ENCODE data around the gene REEP1. TPM values are rescaled to one million over a fixed set of nuclear protein-coding genes. Genes with fewer than 3 reads are reported as not detected.

REEP1 gene
- total and polyA plus RNA-seq, 2 donors (not counting 1 experiment from before 2014, with no cell fraction given): not detected

DNA sequence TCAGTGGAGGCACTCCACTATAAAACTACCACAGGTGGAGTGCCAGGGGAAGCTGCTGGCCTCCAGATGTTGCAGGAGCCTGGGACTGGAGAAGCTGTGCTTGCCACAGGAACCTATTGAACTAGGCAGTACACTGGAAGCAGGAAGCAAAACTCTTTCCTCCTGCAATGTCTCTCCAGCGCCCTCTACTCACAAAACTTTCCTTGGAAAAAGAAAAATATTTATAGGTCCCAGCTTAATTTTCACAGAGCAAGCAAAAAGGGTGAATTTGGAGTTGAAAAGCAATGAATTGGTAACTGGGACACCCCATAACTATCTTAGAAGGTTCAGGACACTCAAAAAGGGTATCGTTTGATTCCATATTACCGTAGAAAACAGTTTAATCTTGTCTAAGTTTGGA is 33.2 kb upstream of the REEP1 start:
- ATAC-seq (ENCODE audit: low read depth): no peak
- no peak overlapping the region for H3K9ac ChIP-seq (ENCODE audit: low read length)
- H3K27ac Mint-ChIP-seq: no peak overlapping the region
- no CpG with 5 or more reads among the region's 3 CpGs for WGBS (ENCODE audit: insufficient coverage)
- intact Hi-C loops (cut with micrococcal nuclease): no loop called here
- ChIA-PET POLR2A (no interaction called here), CTCF (interaction anchor here (0.6 to 4.1 kb wide), 3 partner anchors 11 to 1692 kb away, joined by 3 to 47 read pairs (median 7); no protein-coding TSS in a partner anchor)
- H3K36me3 ChIP-seq (replicated peaks in 1 of 2; ENCODE audit: control extremely low read depth in 1 of 2, control insufficient read depth in 1 of 2, extremely low read depth in 1 of 2, insufficient read depth in 2 of 2, low read length in 1 of 2): no peaks in the 10 kb centered on the region
- peaks cover 3 to 16% of the 10 kb centered on the region in 2 donors for H3K4me1 ChIP-seq (ENCODE audit: control insufficient read depth in 2 of 2, insufficient read depth in 2 of 2, low read length in 2 of 2)
- H3K4me3 ChIP-seq (ENCODE audit: control extremely low read depth in 1 of 5, extremely low read depth in 1 of 5, insufficient read depth in 1 of 5, low read depth in 2 of 5, low read length in 4 of 5): no peak overlapping the region
- H3K27me3 Mint-ChIP-seq: no peaks in the 10 kb centered on the region
- H3K27ac ChIP-seq (ENCODE audit: low read length in 2 of 2): no peak overlapping the region
- H3K27me3 ChIP-seq (replicated peaks in 1 of 4; ENCODE audit: control extremely low read depth in 1 of 4, control insufficient read depth in 3 of 4, insufficient read depth in 4 of 4, low read length in 3 of 4): no peaks in the 10 kb centered on the region
- H3K4me1 Mint-ChIP-seq: peaks cover 14% of the 10 kb centered on the region
- no peak overlapping the region for H3K4me3 Mint-ChIP-seq
- H3K9me3 ChIP-seq (ENCODE audit: control extremely low read depth in 1 of 3, control insufficient read depth in 2 of 3, insufficient read depth in 1 of 3, low read length in 2 of 3): peaks cover 2 to 6% (median 3%) of the 10 kb centered on the region in 3 donors
- H3K9me3 Mint-ChIP-seq (ENCODE audit: insufficient read depth): peaks cover 2% of the 10 kb centered on the region
- no peak overlapping the region for H2AFZ ChIP-seq (ENCODE audit: insufficient read depth, low read depth, low read length, poor library complexity, severe bottlenecking)
- TF ChIP-seq, protein P1, sequence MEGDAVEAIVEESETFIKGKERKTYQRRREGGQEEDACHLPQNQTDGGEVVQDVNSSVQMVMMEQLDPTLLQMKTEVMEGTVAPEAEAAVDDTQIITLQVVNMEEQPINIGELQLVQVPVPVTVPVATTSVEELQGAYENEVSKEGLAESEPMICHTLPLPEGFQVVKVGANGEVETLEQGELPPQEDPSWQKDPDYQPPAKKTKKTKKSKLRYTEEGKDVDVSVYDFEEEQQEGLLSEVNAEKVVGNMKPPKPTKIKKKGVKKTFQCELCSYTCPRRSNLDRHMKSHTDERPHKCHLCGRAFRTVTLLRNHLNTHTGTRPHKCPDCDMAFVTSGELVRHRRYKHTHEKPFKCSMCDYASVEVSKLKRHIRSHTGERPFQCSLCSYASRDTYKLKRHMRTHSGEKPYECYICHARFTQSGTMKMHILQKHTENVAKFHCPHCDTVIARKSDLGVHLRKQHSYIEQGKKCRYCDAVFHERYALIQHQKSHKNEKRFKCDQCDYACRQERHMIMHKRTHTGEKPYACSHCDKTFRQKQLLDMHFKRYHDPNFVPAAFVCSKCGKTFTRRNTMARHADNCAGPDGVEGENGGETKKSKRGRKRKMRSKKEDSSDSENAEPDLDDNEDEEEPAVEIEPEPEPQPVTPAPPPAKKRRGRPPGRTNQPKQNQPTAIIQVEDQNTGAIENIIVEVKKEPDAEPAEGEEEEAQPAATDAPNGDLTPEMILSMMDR (IDR thresholded peaks at IDR 0.05): no peak
- no peak for TF ChIP-seq EZH2 (IDR thresholded peaks at IDR 0.05; ENCODE audit: borderline replicate concordance, insufficient read depth, low read depth, low read length, poor library complexity, severe bottlenecking)
- no peak overlapping the region for H3K4me2 ChIP-seq (replicated peaks; ENCODE audit: low read depth, low read length, poor library complexity, severe bottlenecking)
- no peaks in the 10 kb centered on the region for H4K20me1 ChIP-seq (ENCODE audit: control insufficient read depth, insufficient read depth, low read length, poor library complexity, severe bottlenecking)
- no peak for DNase-seq
- H3K79me2 ChIP-seq (ENCODE audit: control insufficient read depth, insufficient read depth, low read length): no peaks in the 10 kb centered on the region

DNA sequence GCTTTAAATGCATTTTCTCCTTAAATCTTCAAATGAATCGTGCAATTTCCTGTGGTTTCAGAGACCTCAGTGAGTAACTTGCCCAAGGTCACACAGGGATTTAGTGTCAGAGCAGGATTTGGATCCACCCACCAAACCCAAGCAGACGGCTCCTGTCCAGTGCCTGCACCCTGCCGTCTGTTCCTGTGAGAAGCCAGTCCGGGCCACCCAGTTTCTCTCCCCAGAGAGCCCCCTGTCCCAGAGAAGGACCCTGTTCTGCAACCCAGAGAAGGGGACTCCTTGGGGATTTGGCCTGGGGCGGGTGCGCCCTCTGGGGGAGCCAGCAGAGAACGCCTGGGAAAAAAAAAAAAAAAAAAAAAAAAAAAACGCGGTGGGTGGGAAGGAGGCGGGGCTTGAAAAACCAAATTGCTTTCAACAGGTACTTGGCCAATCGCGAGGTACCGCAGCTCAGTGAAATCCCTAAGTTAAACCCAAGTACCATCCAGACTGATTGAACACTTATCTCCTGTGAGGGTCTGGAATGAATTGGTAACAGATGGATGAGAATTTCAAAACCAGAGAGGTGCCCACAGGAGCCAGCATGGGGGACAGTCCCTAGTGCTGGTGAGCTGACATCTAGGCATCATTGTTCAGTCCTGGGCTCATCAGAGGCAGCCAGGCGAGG is 30.9 kb upstream of the REEP1 start:
- Histone ChIP-seq H4K20me1 (ENCODE audit: control insufficient read depth, insufficient read depth, low read length, poor library complexity, severe bottlenecking) (no peaks in the 10 kb centered on the region), H3K9me3 (ENCODE audit: control extremely low read depth in 1 of 3, control insufficient read depth in 2 of 3, insufficient read depth in 1 of 3, low read length in 2 of 3) (peaks cover 0 to 6% (median 3%) of the 10 kb centered on the region in 3 donors), H3K27ac (ENCODE audit: low read length in 2 of 2) (no peak overlapping the region), H3K79me2 (ENCODE audit: control insufficient read depth, insufficient read depth, low read length) (no peaks in the 10 kb centered on the region), H3K9ac (ENCODE audit: low read length) (peak overlapping the region; percentile 8), H3K4me2 (replicated peaks; ENCODE audit: low read depth, low read length, poor library complexity, severe bottlenecking) (peak overlapping the region; percentile 62), H3K4me3 (ENCODE audit: control extremely low read depth in 1 of 5, extremely low read depth in 1 of 5, insufficient read depth in 1 of 5, low read depth in 2 of 5, low read length in 4 of 5) (peak overlapping the region in 1 of 5 experiments; percentile 24), H3K27me3 (replicated peaks in 1 of 4; ENCODE audit: control extremely low read depth in 1 of 4, control insufficient read depth in 3 of 4, insufficient read depth in 4 of 4, low read length in 3 of 4) (no peaks in the 10 kb centered on the region), H2AFZ (ENCODE audit: insufficient read depth, low read depth, low read length, poor library complexity, severe bottlenecking) (peak overlapping the region; percentile 47), H3K4me1 (ENCODE audit: control insufficient read depth in 2 of 2, insufficient read depth in 2 of 2, low read length in 2 of 2) (peaks cover 3 to 16% of the 10 kb centered on the region in 2 donors), H3K36me3 (replicated peaks in 1 of 2; ENCODE audit: control extremely low read depth in 1 of 2, control insufficient read depth in 1 of 2, extremely low read depth in 1 of 2, insufficient read depth in 2 of 2, low read length in 1 of 2) (no peaks in the 10 kb centered on the region)
- WGBS (ENCODE audit: insufficient coverage): 8% methylated on average over 7 of the region's 14 CpGs
- TF ChIP-seq, protein P1 (IDR thresholded peaks at IDR 0.05): peak; percentile 63
- no peak for TF ChIP-seq EZH2 (IDR thresholded peaks at IDR 0.05; ENCODE audit: borderline replicate concordance, insufficient read depth, low read depth, low read length, poor library complexity, severe bottlenecking)
- ATAC-seq (ENCODE audit: low read depth) (peak; percentile 81), DNase-seq (peak; percentile 70)
- ChIA-PET POLR2A (interaction anchor here (0.7 kb wide), 1 partner anchor 130 kb away, joined by 9 read pairs; no protein-coding TSS in a partner anchor), CTCF (interaction anchor here (0.6 to 4.1 kb wide), 9 partner anchors 11 to 294 kb away, joined by 3 to 47 read pairs (median 3); no protein-coding TSS in a partner anchor)
- no peak overlapping the region for H3K27ac Mint-ChIP-seq
- peak overlapping the region; percentile 48 for H3K4me3 Mint-ChIP-seq
- intact Hi-C loops (cut with micrococcal nuclease): loop anchor here (1.0 kb wide), 1 partner anchor 147 kb away; no protein-coding TSS in a partner anchor
- H3K4me1 Mint-ChIP-seq: peaks cover 14% of the 10 kb centered on the region
- no peaks in the 10 kb centered on the region for H3K27me3 Mint-ChIP-seq
- peaks cover 2% of the 10 kb centered on the region for H3K9me3 Mint-ChIP-seq (ENCODE audit: insufficient read depth)

Measured in B cell (primary cell).